Nephron progenitor cell (in vitro differentiated cells): Measurements from ENCODE around the gene DRC1.

ENCODE experiments used
- DNase-seq: peaks from one replicate; pipeline ENCODE4 v3.0.0; 2021
- H3K27ac Mint-ChIP-seq: 2 replicates; pipeline ENCODE4 v1.8.0; 2021; ENCODE audit warnings: mild to moderate bottlenecking, moderate library complexity, mixed read lengths
- H3K27me3 Mint-ChIP-seq: 2 replicates; pipeline ENCODE4 v1.8.0; 2021; ENCODE audit warnings: mild to moderate bottlenecking, low read depth, mixed read lengths; ENCODE audit not compliant: poor library complexity
- H3K36me3 Mint-ChIP-seq: 2 replicates; pipeline ENCODE4 v1.8.0; 2021; ENCODE audit warnings: low read depth, mixed read lengths
- H3K4me1 Mint-ChIP-seq: 2 replicates; pipeline ENCODE4 v1.8.0; 2021; ENCODE audit warnings: mixed read lengths
- H3K4me3 Mint-ChIP-seq: 2 replicates; pipeline ENCODE4 v1.8.0; 2021; ENCODE audit warnings: mild to moderate bottlenecking, moderate library complexity, mixed read lengths
- H3K9me3 Mint-ChIP-seq: 2 replicates; pipeline ENCODE4 v1.8.0; 2021; ENCODE audit warnings: mild to moderate bottlenecking, moderate library complexity, mixed read lengths
- TF ChIP-seq, protein P1 (sequence below): fragments of 200-600 bp; sonication (generic); IDR thresholded peaks from 2 replicates; pipeline ENCODE4 v1.5.0; 2021; ENCODE audit warnings: antibody characterized with exemption

The DRC1 gene

DNA sequence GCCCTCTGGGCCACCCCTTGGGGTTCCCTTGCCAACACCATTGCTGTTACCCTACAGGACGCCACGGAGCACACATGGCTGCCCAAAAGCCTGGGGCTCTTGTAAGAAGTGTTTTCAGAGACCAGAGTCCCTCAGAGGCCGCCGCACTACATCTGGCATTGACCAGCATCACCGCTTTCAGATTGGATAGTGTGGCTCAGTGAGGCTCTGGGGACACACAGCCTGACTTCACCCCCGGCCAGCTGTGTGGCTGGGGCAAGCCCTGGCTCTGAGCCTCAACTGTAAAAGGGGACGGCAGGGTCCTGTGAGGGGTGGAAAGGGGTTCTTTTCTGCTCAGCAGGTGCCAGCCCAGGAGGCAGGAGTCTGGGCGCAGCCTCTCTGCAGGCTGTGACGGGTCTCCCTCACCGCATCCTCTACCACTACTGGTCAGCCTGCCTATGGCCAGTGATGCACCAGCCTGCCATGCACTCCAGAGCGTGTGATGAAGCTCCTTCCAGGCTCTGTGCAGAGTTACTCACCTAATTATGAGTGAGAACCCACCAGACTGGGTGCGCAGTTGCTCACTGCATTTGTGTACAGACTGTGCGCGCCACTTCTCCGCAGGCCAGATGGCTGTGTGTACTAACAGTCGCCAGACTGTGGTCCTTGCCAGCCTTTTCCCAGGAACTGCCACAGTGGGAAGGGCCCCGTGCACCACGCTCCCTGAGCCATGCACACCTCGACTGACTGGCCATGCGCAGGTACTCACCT, 86.9 kb downstream of the DRC1 start:
- H3K27ac Mint-ChIP-seq, result no peak overlapping the region
- no peak overlapping the region for H3K4me3 Mint-ChIP-seq
- no peaks in the 10 kb centered on the region for H3K4me1 Mint-ChIP-seq
- TF ChIP-seq, protein P1, sequence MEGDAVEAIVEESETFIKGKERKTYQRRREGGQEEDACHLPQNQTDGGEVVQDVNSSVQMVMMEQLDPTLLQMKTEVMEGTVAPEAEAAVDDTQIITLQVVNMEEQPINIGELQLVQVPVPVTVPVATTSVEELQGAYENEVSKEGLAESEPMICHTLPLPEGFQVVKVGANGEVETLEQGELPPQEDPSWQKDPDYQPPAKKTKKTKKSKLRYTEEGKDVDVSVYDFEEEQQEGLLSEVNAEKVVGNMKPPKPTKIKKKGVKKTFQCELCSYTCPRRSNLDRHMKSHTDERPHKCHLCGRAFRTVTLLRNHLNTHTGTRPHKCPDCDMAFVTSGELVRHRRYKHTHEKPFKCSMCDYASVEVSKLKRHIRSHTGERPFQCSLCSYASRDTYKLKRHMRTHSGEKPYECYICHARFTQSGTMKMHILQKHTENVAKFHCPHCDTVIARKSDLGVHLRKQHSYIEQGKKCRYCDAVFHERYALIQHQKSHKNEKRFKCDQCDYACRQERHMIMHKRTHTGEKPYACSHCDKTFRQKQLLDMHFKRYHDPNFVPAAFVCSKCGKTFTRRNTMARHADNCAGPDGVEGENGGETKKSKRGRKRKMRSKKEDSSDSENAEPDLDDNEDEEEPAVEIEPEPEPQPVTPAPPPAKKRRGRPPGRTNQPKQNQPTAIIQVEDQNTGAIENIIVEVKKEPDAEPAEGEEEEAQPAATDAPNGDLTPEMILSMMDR, result no peak
- no peaks in the 10 kb centered on the region for H3K36me3 Mint-ChIP-seq
- no peak for DNase-seq
- no peaks in the 10 kb centered on the region for H3K9me3 Mint-ChIP-seq
- peaks cover 14% of the 10 kb centered on the region for H3K27me3 Mint-ChIP-seq

- Mint-ChIP-seq H3K36me3 (no peaks in the 10 kb centered on the region), H3K27me3 (peaks cover 11% of the 10 kb centered on the region), H3K4me3 (no peak overlapping the region), H3K9me3 (no peaks in the 10 kb centered on the region), H3K4me1 (no peaks in the 10 kb centered on the region), H3K27ac (no peak overlapping the region)
- no peak for DNase-seq
- TF ChIP-seq, protein P1, result no peak
Measured at GRCh38 chr2:26489213-26489850, 87.6 kb downstream of the DRC1 start.

- H3K27ac Mint-ChIP-seq, result no peak overlapping the region
- peaks cover 9% of the 10 kb centered on the region for H3K4me1 Mint-ChIP-seq
- no peak overlapping the region for H3K4me3 Mint-ChIP-seq
- no peaks in the 10 kb centered on the region for H3K36me3 Mint-ChIP-seq
- H3K9me3 Mint-ChIP-seq, result no peaks in the 10 kb centered on the region
- peaks cover 11% of the 10 kb centered on the region for H3K27me3 Mint-ChIP-seq
- DNase-seq, result no peak
- TF ChIP-seq, protein P1, result no peak
Measured at GRCh38 chr2:26491563-26492167, 89.9 kb downstream of the DRC1 start.

- H3K4me1 Mint-ChIP-seq, result peaks cover 9% of the 10 kb centered on the region
- no peak overlapping the region for H3K4me3 Mint-ChIP-seq
- H3K27me3 Mint-ChIP-seq, result peaks cover 18% of the 10 kb centered on the region
- TF ChIP-seq, protein P1, result no peak
- DNase-seq, result no peak
- no peak overlapping the region for H3K27ac Mint-ChIP-seq
- no peaks in the 10 kb centered on the region for H3K36me3 Mint-ChIP-seq
- no peaks in the 10 kb centered on the region for H3K9me3 Mint-ChIP-seq
Measured at GRCh38 chr2:26492749-26493515, 91.2 kb downstream of the DRC1 start.

GRCh38 chr2:26493566-26493965, 91.8 kb downstream of the DRC1 start:
- Mint-ChIP-seq H3K27me3 (peaks cover 24% of the 10 kb centered on the region), H3K9me3 (no peaks in the 10 kb centered on the region), H3K4me3 (no peak overlapping the region), H3K27ac (no peak overlapping the region), H3K36me3 (no peaks in the 10 kb centered on the region), H3K4me1 (peaks cover 9% of the 10 kb centered on the region)
- DNase-seq, result no peak
- TF ChIP-seq, protein P1, result no peak
